Mammary epithelial cell (primary cell): ENCODE data around the gene NTMT1.

Source experiments
- CTCF ChIP-seq, 2 donors: IDR thresholded peaks in 1 of 2; conservative IDR thresholded peaks in 1 of 2; 2 replicates each; pipeline ENCODE4 v1.5.1; 2011 to 2012; ENCODE audit warnings: inconsistent platforms in 2 of 2, low read length in 2 of 2, mild to moderate bottlenecking in 2 of 2, control low read depth in 1 of 2, low read depth in 1 of 2; ENCODE audit not compliant: insufficient read depth in 1 of 2; ENCODE audit errors: extremely low read depth in 1 of 2
- EZH2 ChIP-seq: IDR thresholded peaks from 2 replicates; pipeline ENCODE4 v1.6.1; 2012; ENCODE audit warnings: low read length, inconsistent platforms, borderline replicate concordance

DNA sequence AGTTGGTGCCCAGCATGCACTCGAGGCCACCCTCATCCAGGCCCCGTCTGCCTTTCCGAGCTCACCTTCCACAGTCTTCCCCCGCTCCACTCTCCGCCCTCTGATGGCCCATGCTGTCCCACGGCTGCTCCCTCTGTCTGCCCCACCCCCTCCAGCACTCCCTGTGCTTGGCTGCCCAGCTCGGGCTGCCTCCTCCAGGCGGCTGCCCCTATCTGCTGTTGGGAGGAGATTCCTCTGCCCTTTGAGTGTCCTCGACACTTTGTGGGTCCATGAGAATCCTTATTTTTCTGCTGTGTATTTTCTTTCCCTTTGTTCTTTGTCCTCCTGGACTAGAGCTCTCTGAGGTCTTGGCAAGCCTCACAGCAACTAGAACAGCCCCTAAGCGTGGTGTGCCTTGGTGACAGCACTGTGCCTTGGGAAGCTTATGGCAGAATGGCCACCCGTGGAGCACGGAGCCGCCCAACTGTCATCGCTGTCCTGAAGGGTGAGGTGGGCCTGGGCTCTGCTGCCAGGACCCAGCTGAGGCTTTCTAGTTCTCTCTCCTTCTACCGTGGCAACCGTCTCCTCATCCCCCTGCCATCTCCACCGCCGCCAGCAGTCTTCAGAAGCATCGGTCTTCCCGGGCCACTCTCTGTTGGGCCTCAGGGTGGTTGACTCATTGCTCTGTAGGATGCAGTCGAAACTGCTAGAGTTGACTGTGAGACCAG lies 5.2 kb downstream of the NTMT1 start:
- TF ChIP-seq CTCF (conservative IDR thresholded peaks at IDR 0.05 in 1 of 2, IDR thresholded peaks at IDR 0.05 in 1 of 2; ENCODE audit: extremely low read depth in 1 of 2, insufficient read depth in 1 of 2, low read depth in 1 of 2, low read length in 2 of 2) (no peak), EZH2 (no peak)
